RWPE2 (cell line): Measurements from ENCODE around the gene CD48.

Experiments
- ATAC-seq: fragments of 200-7000 bp; cut with Tn5 transposase; 3 replicates; pipeline ENCODE4 v1.9.1; 2021; ENCODE audit warnings: low read depth
- DNase-seq: peaks from one replicate; pipeline ENCODE4 v3.0.0-alpha.2; 2020; ENCODE audit warnings: low spot score
- H3K27ac ChIP-seq: fragments of 450-650 bp; 2 replicates; pipeline ENCODE4 v1.5.1; 2017; ENCODE audit warnings: mild to moderate bottlenecking; ENCODE audit not compliant: poor library complexity, severe bottlenecking
- H3K27me3 ChIP-seq: fragments of 250-450 bp; sonication (Bioruptor Pico); 2 replicates; pipeline ENCODE4 v1.5.1; 2021; ENCODE audit warnings: mild to moderate bottlenecking, moderate library complexity; ENCODE audit not compliant: insufficient read depth, poor library complexity, severe bottlenecking
- H3K36me3 ChIP-seq: fragments of 250-450 bp; sonication (Bioruptor Pico); 2 replicates; pipeline ENCODE4 v1.5.1; 2020; ENCODE audit warnings: low read depth, mild to moderate bottlenecking, moderate library complexity
- H3K4me1 ChIP-seq: fragments of 250-450 bp; sonication (Bioruptor Pico); 2 replicates; pipeline ENCODE4 v1.5.1; 2021; ENCODE audit warnings: mild to moderate bottlenecking, moderate library complexity; ENCODE audit not compliant: insufficient read depth, poor library complexity, severe bottlenecking
- H3K4me3 ChIP-seq: fragments of 250-450 bp; sonication (Bioruptor Pico); 2 replicates; pipeline ENCODE4 v1.5.1; 2021; ENCODE audit warnings: mild to moderate bottlenecking, moderate library complexity; ENCODE audit not compliant: severe bottlenecking
- H3K9me3 ChIP-seq: fragments of 250-450 bp; sonication (Bioruptor Pico); 2 replicates; pipeline ENCODE4 v1.5.1; 2021; ENCODE audit warnings: mild to moderate bottlenecking, moderate library complexity; ENCODE audit not compliant: severe bottlenecking
- TF ChIP-seq, protein P1 (sequence below): fragments of 450-650 bp; IDR thresholded peaks from one replicate; pipeline ENCODE4 v1.5.1; 2017; ENCODE audit warnings: mild to moderate bottlenecking, moderate library complexity; ENCODE audit not compliant: poor library complexity, severe bottlenecking

The CD48 gene

DNA sequence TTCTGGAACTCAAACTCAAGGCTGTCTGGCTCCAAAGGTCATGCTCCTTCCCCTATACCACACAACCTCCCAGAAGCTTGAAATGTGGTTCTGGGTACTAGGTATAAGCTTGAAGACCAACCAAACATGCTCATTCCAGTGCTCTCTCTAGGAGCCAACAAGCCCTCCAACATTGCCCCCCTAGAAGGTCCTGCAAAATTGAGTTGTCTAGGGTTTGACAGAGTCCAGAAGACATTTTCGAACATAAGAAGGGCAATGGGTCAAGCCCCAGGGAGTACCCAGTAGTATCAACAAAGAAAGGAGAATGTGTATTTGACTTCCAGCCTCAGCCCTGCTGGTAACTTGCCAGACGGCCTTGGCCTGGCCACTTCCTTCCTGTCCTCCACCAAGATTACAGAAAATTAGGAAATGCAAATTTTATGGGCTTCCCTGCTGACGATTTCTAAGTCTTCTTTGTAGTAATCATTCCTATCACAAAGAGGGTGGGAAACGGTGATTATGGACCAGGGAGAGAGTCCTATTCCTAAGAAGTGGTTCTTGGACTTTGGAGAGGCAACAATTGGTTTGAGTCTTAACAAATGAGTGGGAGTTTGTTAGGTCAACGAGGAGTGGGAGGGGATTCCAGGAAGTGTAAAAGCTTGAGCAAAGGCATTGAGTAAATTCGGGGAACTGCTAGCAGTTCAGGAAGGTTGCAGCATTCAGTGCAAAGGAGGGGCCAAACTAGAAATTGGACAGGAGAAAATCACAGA lies 46.1 kb downstream of the CD48 start:
- no peak overlapping the region for H3K27ac ChIP-seq
- no peaks in the 10 kb centered on the region for H3K4me1 ChIP-seq

DNA sequence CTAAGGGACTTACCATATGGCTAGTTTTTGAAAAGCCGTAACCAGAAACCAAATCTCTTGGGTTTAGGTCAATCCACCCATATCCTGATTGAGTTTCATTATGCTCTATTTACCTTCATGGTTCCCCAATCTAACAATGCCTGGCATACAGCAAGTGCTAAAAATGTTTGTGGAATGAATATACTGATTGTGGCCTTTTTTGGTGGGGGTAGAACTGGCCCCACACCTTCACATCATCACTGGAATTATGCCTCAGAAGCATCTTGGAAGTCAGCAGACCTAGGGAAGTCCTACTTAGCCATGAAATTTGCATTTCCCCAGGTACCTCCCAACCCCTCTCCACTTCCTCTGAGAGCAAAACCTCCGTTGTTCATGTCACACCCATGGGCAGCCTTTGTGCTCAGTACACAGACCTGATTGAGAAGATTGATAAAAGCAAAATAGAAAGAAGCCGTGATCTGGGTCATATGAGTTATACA lies 47.0 kb downstream of the CD48 start:
- no peaks in the 10 kb centered on the region for H3K4me1 ChIP-seq
- no peaks in the 10 kb centered on the region for H3K27me3 ChIP-seq
- H3K36me3 ChIP-seq, result no peaks in the 10 kb centered on the region
- H3K4me3 ChIP-seq, result no peak overlapping the region
- ATAC-seq (no peak), DNase-seq (no peak)
- H3K27ac ChIP-seq, result no peak overlapping the region
- peaks cover 1% of the 10 kb centered on the region for H3K9me3 ChIP-seq
- TF ChIP-seq, protein P1, sequence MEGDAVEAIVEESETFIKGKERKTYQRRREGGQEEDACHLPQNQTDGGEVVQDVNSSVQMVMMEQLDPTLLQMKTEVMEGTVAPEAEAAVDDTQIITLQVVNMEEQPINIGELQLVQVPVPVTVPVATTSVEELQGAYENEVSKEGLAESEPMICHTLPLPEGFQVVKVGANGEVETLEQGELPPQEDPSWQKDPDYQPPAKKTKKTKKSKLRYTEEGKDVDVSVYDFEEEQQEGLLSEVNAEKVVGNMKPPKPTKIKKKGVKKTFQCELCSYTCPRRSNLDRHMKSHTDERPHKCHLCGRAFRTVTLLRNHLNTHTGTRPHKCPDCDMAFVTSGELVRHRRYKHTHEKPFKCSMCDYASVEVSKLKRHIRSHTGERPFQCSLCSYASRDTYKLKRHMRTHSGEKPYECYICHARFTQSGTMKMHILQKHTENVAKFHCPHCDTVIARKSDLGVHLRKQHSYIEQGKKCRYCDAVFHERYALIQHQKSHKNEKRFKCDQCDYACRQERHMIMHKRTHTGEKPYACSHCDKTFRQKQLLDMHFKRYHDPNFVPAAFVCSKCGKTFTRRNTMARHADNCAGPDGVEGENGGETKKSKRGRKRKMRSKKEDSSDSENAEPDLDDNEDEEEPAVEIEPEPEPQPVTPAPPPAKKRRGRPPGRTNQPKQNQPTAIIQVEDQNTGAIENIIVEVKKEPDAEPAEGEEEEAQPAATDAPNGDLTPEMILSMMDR, result no peak

More for the DNA sequence above, 46.1 kb downstream of the CD48 start:
- TF ChIP-seq, protein P1, result no peak
- peaks cover 2% of the 10 kb centered on the region for H3K9me3 ChIP-seq
- H3K36me3 ChIP-seq, result no peaks in the 10 kb centered on the region
- no peak overlapping the region for H3K4me3 ChIP-seq
- no peak for ATAC-seq
- DNase-seq, result no peak
- no peaks in the 10 kb centered on the region for H3K27me3 ChIP-seq

DNA sequence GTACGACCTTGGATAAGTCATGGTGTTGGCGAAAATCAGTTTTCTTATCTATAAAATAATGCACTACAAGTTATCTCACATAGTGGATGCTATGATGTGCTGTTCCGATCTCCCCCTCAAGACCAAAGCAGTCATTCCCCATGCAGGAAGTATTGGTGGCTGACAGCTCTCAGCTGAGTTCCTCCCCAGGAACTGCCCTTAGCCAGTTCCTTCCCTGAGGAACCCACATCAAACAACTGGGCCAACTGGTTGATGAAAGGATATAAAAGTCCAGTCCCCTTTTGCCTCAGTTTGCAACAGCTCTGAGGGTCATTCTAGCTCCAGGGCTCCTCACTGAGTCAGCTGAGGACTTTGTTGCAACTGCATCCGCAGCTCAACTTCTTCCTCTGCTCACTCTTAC lies 48.7 kb downstream of the CD48 start:
- ATAC-seq (no peak), DNase-seq (no peak)
- Histone ChIP-seq H3K4me3 (no peak overlapping the region), H3K9me3 (no peaks in the 10 kb centered on the region), H3K27me3 (no peaks in the 10 kb centered on the region), H3K4me1 (no peaks in the 10 kb centered on the region), H3K27ac (no peak overlapping the region), H3K36me3 (no peaks in the 10 kb centered on the region)
- TF ChIP-seq, protein P1, result no peak

DNA sequence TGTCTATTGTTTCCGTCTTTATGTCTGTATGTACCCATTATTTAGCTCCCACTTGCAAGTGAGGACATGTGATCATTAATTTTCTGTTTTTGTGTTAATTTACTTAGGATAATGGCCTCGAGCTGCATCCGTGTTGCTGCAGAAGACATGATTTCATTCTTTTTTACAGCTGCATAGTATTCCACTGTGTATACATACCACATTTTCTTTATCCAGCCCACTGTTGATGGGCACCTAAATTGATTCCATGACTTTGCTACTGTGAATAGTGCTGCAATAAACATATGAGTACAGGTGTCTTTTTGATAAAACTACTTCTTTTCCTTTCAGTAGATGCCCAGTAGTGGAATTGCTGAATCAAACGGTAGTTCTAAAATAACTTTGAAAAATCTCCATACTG lies 52.1 kb downstream of the CD48 start:
- ATAC-seq (no peak), DNase-seq (no peak)
- H3K9me3 ChIP-seq, result no peaks in the 10 kb centered on the region
- TF ChIP-seq, protein P1, result no peak
- H3K27ac ChIP-seq, result no peak overlapping the region
- no peaks in the 10 kb centered on the region for H3K4me1 ChIP-seq
- no peak overlapping the region for H3K4me3 ChIP-seq
- H3K36me3 ChIP-seq, result no peaks in the 10 kb centered on the region
- no peaks in the 10 kb centered on the region for H3K27me3 ChIP-seq

DNA sequence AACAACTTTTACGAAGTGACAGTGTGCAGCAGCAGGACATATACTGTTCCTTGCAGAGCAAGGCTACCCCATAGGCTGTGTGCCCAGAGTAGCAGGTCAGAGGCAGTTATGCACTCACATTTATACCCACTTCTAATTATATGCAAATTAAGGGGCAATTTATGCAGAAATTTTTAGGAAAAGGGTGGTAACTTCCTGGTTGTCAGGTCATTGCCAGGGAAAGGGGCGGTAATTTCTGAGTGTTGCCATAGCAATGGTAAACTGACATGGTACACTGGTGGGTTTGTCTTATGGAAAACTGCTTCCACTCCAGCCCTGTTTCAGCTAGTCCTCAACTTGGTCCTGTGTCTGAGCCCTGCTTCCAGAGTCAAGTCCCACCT lies 52.8 kb downstream of the CD48 start:
- no peak overlapping the region for H3K4me3 ChIP-seq
- H3K9me3 ChIP-seq, result no peaks in the 10 kb centered on the region
- DNase-seq, result no peak
- TF ChIP-seq, protein P1, result no peak
- no peaks in the 10 kb centered on the region for H3K36me3 ChIP-seq
- no peaks in the 10 kb centered on the region for H3K4me1 ChIP-seq
- ATAC-seq, result no peak
- no peaks in the 10 kb centered on the region for H3K27me3 ChIP-seq
- no peak overlapping the region for H3K27ac ChIP-seq
